GM23248 (cell line): Measurements from ENCODE around the gene ARHGAP44. TPM values are rescaled to one million over a fixed set of nuclear protein-coding genes. Genes with fewer than 3 reads are reported as not detected.

ENCODE experiments used
- DNase-seq: peaks from one replicate; pipeline ENCODE4 v3.0.0-alpha.2; 2015
- H2AFZ ChIP-seq: fragments of 200-600 bp; sonication (generic); 2 replicates; pipeline ENCODE4 v1.6.1; 2016; ENCODE audit warnings: antibody characterized with exemption
- H3F3A ChIP-seq: fragments of 200-600 bp; sonication (generic); 2 replicates; pipeline ENCODE4 v1.6.1; 2016; ENCODE audit warnings: mild to moderate bottlenecking, antibody characterized with exemption, mixed run types; ENCODE audit not compliant: insufficient read depth
- H3K27ac ChIP-seq: fragments of 200-600 bp; sonication (generic); 2 replicates; pipeline ENCODE4 v1.5.1; 2016; ENCODE audit warnings: mild to moderate bottlenecking
- H3K27me3 ChIP-seq: fragments of 200-600 bp; sonication (generic); replicated peaks from 2 replicates; pipeline ENCODE4 v1.6.1; 2016; ENCODE audit warnings: mild to moderate bottlenecking; ENCODE audit not compliant: insufficient read depth
- H3K36me3 ChIP-seq: fragments of 200-600 bp; sonication (generic); 2 replicates; pipeline ENCODE4 v1.6.1; 2016; ENCODE audit warnings: low read depth, mild to moderate bottlenecking
- H3K4me1 ChIP-seq: fragments of 200-600 bp; sonication (generic); 2 replicates; pipeline ENCODE4 v1.6.1; 2016; ENCODE audit warnings: mild to moderate bottlenecking; ENCODE audit not compliant: insufficient read depth
- H3K4me2 ChIP-seq: fragments of 200-600 bp; sonication (generic); one replicate; pipeline ENCODE4 v1.6.1; 2016; ENCODE audit warnings: mild to moderate bottlenecking; ENCODE audit not compliant: unreplicated experiment
- H3K4me3 ChIP-seq: fragments of 200-600 bp; sonication (generic); 2 replicates; pipeline ENCODE4 v1.5.1; 2016; ENCODE audit warnings: mild to moderate bottlenecking
- H3K79me2 ChIP-seq: fragments of 200-600 bp; sonication (generic); 2 replicates; pipeline ENCODE4 v1.6.1; 2016; ENCODE audit warnings: mild to moderate bottlenecking; ENCODE audit not compliant: insufficient read depth
- H3K9ac ChIP-seq: fragments of 200-600 bp; sonication (generic); 2 replicates; pipeline ENCODE4 v1.6.1; 2016; ENCODE audit warnings: mild to moderate bottlenecking
- H3K9me2 ChIP-seq: fragments of 200-600 bp; sonication (generic); 2 replicates; pipeline ENCODE4 v1.6.1; 2016; ENCODE audit warnings: mixed run types, mild to moderate bottlenecking, moderate library complexity; ENCODE audit not compliant: insufficient read depth
- H3K9me3 ChIP-seq: fragments of 200-600 bp; sonication (generic); one replicate; pipeline ENCODE4 v1.6.1; 2017; ENCODE audit warnings: low read depth
- H4K20me1 ChIP-seq: fragments of 200-600 bp; sonication (generic); 2 replicates; pipeline ENCODE4 v1.6.0; 2016; ENCODE audit not compliant: insufficient read depth
- EZH2 ChIP-seq: fragments of 200-600 bp; sonication (generic); IDR thresholded peaks from 2 replicates; pipeline ENCODE4 v1.6.1; 2018; ENCODE audit warnings: antibody characterized with exemption, mild to moderate bottlenecking; ENCODE audit not compliant: insufficient read depth, poor library complexity, severe bottlenecking
- EZH2phosphoT487 ChIP-seq: fragments of 200-600 bp; sonication (generic); IDR thresholded peaks from 2 replicates; pipeline ENCODE4 v1.6.1; 2018; ENCODE audit warnings: antibody characterized with exemption, moderate library complexity, mild to moderate bottlenecking, low read depth; ENCODE audit not compliant: insufficient read depth
- WGBS, 2 experiments: methylation state at CpG; one replicate each; pipeline ENCODE4 v1.1.6; 2015 to 2017; ENCODE audit warnings: low lambda C conversion rate in 2 of 2, low coverage in 1 of 2; ENCODE audit errors: missing lambda C conversion rate in 2 of 2; 5-methylcytosine and 5-hydroxymethylcytosine counted together
- in situ Hi-C: fragments of 300-500 bp; cut with MboI; formaldehyde crosslinking; loops from 2 replicates; pipeline ENCODE4 v1.15.0; 2020
- polyA plus RNA-seq: library from polyadenylated mRNA; unstranded; fragments of >200 nt; fragmentation: Nextera tagmentation; extraction: Ambion mirVana; gene quantifications from 2 replicates; pipeline ENCODE4 v1.2.1, GENCODE V29; 2016
- total RNA-seq: library from RNA; depleted of rRNA; stranded (reverse); fragments of >200 nt; shearing (Covaris generic); gene quantifications from 2 replicates; pipeline ENCODE4 v1.2.3, GENCODE V29; 2014

The ARHGAP44 gene
- total and polyA plus RNA-seq, 2 experiments from 2014 or later, result 0.11 to 0.33 TPM

GRCh38 chr17:12821376-12821940, 32.2 kb downstream of the ARHGAP44 start:
- WGBS, 2 experiments, result 16 to 22% methylated on average over 4 of the region's 4 CpGs
- no peak overlapping the region for H3K9ac ChIP-seq
- no peaks in the 10 kb centered on the region for H3F3A ChIP-seq
- H3K36me3 ChIP-seq, result no peaks in the 10 kb centered on the region
- no peaks in the 10 kb centered on the region for H3K9me2 ChIP-seq
- H3K79me2 ChIP-seq, result no peaks in the 10 kb centered on the region
- TF ChIP-seq EZH2phosphoT487 (no peak), EZH2 (no peak)
- in situ Hi-C loops, result no loop called here
- no peaks in the 10 kb centered on the region for H4K20me1 ChIP-seq
- no peak overlapping the region for H3K27ac ChIP-seq
- H3K4me2 ChIP-seq, result no peak overlapping the region
- peak; percentile 25 for DNase-seq
- H3K9me3 ChIP-seq, result no peaks in the 10 kb centered on the region
- H3K4me3 ChIP-seq, result no peak overlapping the region
- H3K4me1 ChIP-seq, result no peaks in the 10 kb centered on the region
- no peaks in the 10 kb centered on the region for H3K27me3 ChIP-seq
- 0 out of 2 replicates have a peak overlapping the region, but pooled peaks have one; percentile 15 for H2AFZ ChIP-seq

DNA sequence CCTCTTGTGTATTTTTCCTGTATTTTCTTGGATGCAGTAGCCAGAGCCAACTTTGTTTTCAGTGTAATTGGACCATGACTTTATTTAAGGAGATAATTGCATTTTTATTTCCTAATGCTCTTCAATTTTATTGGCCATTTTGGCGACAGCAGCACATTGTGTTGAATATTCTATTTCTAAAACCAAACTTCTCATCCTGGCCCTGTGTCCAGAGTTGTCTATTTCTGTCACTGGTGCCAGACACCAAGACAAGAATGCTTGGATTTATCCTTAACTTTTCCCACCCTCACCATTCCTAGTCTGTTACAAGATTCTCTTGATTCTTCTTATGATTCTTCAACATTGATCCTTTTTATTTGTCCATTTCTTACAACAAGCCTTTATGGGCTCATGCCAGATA, 37.1 kb downstream of the ARHGAP44 start:
- Histone ChIP-seq H3K4me1 (no peaks in the 10 kb centered on the region), H3F3A (no peaks in the 10 kb centered on the region), H3K27ac (no peak overlapping the region), H3K36me3 (no peaks in the 10 kb centered on the region), H3K27me3 (no peaks in the 10 kb centered on the region), H3K4me3 (no peak overlapping the region), H3K9ac (no peak overlapping the region), H3K9me2 (no peaks in the 10 kb centered on the region), H3K79me2 (no peaks in the 10 kb centered on the region), H4K20me1 (no peaks in the 10 kb centered on the region), H2AFZ (no peak overlapping the region), H3K4me2 (no peak overlapping the region), H3K9me3 (no peaks in the 10 kb centered on the region)
- DNase-seq, result no peak
- WGBS, 2 experiments, result 0 to 5% methylated on average over 1 of the region's 1 CpG
- TF ChIP-seq EZH2phosphoT487 (no peak), EZH2 (no peak)
- in situ Hi-C loops, result no loop called here

DNA sequence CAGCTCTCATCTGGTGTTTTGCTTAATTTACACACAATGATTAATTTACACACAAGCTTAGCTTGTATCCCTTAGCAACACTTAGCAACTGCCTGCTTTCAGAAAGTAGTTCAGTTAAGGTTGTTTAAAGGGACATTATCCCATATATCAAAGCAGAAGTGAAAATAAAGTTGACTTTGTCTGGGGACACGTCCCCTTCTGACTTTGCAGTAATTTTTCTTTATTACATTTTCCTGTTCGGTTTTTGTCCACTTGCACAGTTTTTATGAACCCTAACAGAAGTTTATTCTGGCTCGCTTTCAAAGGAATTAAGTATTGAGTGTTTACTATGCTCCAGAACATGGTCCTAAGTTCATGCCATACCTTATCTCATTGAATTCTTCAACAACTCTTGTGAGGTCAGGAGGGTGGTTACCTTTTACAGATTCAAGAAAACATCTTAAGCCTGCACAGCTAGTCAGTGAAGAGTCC, 41.5 kb downstream of the ARHGAP44 start:
- no peak overlapping the region for H3K4me3 ChIP-seq
- H3K9ac ChIP-seq, result no peak overlapping the region
- no peak overlapping the region for H3K27ac ChIP-seq
- 23 to 29% methylated on average over 3 of the region's 3 CpGs for WGBS, 2 experiments
- no peaks in the 10 kb centered on the region for H3K79me2 ChIP-seq
- TF ChIP-seq EZH2phosphoT487 (no peak), EZH2 (no peak)
- H3K4me1 ChIP-seq, result no peaks in the 10 kb centered on the region
- no peak overlapping the region for H2AFZ ChIP-seq
- H3K36me3 ChIP-seq, result no peaks in the 10 kb centered on the region
- no peaks in the 10 kb centered on the region for H3K9me2 ChIP-seq
- no peaks in the 10 kb centered on the region for H3K9me3 ChIP-seq
- no peaks in the 10 kb centered on the region for H3F3A ChIP-seq
- H3K4me2 ChIP-seq, result no peak overlapping the region
- no peak for DNase-seq
- H4K20me1 ChIP-seq, result no peaks in the 10 kb centered on the region
- no peaks in the 10 kb centered on the region for H3K27me3 ChIP-seq
- in situ Hi-C loops, result no loop called here

- Histone ChIP-seq H3F3A (no peaks in the 10 kb centered on the region), H3K9me2 (no peaks in the 10 kb centered on the region), H3K4me2 (no peak overlapping the region), H3K36me3 (no peaks in the 10 kb centered on the region), H3K9me3 (no peaks in the 10 kb centered on the region), H4K20me1 (no peaks in the 10 kb centered on the region), H2AFZ (no peak overlapping the region), H3K27ac (no peak overlapping the region), H3K4me1 (no peaks in the 10 kb centered on the region), H3K9ac (no peak overlapping the region), H3K27me3 (no peaks in the 10 kb centered on the region), H3K79me2 (no peaks in the 10 kb centered on the region), H3K4me3 (no peak overlapping the region)
- 63 to 68% methylated on average over 1 of the region's 1 CpG for WGBS, 2 experiments
- TF ChIP-seq EZH2phosphoT487 (no peak), EZH2 (no peak)
- in situ Hi-C loops, result no loop called here
- no peak for DNase-seq
Measured at GRCh38 chr17:12831839-12832238, 42.5 kb downstream of the ARHGAP44 start.
